Endometrium (tissue), 2 donors: Measurements from ENCODE around the gene CFAP77.

ENCODE experiments used
- FAIRE-seq: peaks from 2 replicates; lab custom pipeline; 2012; peaks lifted over from hg19 to GRCh38; lab: Jason Lieb, UNC
- donor health status: control.
- donor health status: control.

The CFAP77 gene

GRCh38 chr9:132597073-132597775 lies 187.2 kb downstream of the CFAP77 start:
- no peak for FAIRE-seq

DNA sequence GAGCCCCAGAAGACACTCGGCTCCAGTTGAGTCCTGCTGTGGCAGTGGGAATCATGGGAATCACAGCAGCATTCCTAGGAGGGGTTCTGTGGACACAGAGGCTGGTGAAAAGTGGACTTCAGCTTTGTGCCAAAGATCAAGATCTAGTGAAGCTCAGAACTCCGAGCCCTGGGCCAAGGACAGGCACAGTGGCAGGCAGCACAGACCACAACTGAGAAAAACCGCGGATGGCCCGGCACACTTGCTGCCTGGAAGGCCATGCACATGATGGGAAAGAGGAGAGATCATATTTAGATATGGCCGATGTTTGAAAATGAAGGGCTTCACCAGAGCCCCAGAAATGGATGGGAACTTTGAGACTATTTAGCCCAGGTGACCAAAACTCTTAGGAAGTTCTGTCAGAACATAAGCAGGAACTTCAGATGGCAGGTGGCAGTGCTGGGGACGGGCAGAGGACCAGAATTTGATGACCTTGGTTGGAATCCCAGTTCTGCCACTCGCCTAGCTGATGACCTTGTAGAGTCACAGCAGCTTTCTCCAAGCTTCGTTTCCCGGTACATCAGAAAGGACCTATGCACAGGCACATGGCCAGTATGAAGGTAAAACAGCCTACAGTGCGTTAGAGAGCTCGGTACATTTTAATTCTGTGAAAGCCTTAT lies 190.4 kb downstream of the CFAP77 start:
- no peak for FAIRE-seq

- no peak for FAIRE-seq
Measured at GRCh38 chr9:132602207-132602606, 192.2 kb downstream of the CFAP77 start.

GRCh38 chr9:132605387-132605786 lies 195.4 kb downstream of the CFAP77 start:
- FAIRE-seq, result no peak

GRCh38 chr9:132606066-132606465 lies 196.1 kb downstream of the CFAP77 start:
- FAIRE-seq, result no peak

- no peak for FAIRE-seq
Measured at GRCh38 chr9:132609184-132609583, 199.2 kb downstream of the CFAP77 start.

GRCh38 chr9:132609829-132610228 lies 199.8 kb downstream of the CFAP77 start:
- FAIRE-seq, result no peak

DNA sequence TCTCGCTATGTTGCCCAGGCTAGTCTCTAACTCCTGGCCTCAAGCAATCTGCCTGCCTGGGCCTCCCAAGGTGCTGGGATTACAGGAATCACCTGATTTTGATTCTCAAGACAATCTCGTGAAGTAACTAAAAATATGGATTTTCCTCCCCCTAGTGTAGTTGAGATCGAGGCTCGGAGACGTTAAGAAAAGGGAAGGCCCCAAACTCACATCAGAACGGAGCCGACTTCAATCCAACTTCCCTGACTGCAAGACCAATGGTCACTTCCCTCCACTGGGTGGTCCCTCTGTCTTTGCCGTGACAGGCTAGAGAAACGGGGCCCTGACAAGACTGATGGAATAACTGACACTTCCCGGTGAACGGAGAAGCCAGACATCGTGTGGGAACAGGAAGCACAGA lies 200.7 kb downstream of the CFAP77 start:
- FAIRE-seq, result no peak

DNA sequence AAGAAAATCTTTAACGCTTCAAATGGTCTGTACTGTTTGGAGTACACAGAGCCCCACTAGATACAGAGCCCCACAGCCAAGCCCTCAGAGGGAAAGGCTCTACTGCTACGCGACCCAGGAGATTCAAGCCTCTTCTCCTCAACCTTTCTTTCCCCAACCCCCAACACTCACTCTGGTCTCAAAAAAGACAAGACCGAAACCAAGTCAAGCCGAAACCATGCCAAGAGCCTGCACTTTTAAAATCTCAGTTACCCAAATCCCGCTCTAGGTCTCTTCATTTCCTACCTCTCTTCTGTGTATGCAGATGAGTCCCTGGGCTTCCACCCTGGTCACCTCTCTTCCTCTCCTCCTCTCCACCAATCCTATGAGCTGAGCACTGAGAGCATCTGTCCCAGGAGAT lies 204.3 kb downstream of the CFAP77 start:
- no peak for FAIRE-seq

DNA sequence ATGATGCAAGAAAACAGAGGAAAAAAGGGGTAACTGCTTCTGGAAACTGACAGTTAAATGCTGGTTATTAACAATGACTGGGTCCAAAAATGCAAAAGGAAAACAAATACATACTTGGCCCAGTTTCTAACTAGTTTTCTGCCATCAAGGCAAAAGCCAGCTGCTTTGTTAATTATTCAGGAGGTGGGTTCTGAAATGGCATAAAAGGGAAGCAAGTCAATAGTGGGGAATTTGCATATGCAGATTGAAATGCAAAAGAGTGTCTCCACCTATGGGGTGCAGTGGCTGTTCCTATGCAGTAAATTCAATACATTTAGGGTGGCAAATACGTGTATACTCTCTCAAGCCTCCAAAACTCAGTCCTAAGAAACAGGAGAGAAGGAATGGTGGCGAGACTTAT lies 205.8 kb downstream of the CFAP77 start:
- no peak for FAIRE-seq

DNA sequence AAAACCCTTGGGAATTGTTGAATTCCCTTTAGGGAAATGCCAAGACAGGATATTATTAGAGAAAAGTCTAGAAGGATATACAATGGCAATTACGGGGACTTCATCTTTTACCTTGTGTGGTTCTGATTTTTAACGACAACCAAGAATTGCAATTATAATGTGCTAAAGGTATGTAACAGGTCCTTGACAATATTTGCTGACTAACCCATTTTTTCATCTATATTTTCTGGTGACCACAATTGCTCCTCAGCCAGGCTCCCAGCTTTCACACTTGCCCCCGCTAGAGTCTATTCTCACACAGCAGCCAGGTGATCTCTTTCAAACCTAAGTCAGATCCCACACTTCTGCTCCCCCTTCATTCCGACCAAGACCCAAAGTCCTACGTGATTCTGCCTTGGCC lies 206.7 kb downstream of the CFAP77 start:
- FAIRE-seq, result no peak

GRCh38 chr9:132622159-132622558 lies 212.1 kb downstream of the CFAP77 start:
- no peak for FAIRE-seq
